Mesothelial cell of epicardium (in vitro differentiated cells): ENCODE measurements around the gene IGFL4. TPM values are rescaled to one million over a fixed set of nuclear protein-coding genes. Genes with fewer than 3 reads are reported as not detected.
A peak's percentile ranks its signal among the peaks of the same experiment; 100 is the strongest.

Source experiments
- DNase-seq, 2 experiments: peaks; one replicate each; pipeline ENCODE4 v3.0.0; 2021; ENCODE audit warnings: low spot score in 2 of 2; ENCODE audit not compliant: unreplicated experiment in 2 of 2
- H3K27ac Mint-ChIP-seq: 2 replicates; pipeline ENCODE4 v1.8.0; 2021; ENCODE audit warnings: mixed read lengths
- H3K27me3 Mint-ChIP-seq: 2 replicates; pipeline ENCODE4 v1.8.0; 2021; ENCODE audit warnings: low read depth, mixed read lengths
- H3K36me3 Mint-ChIP-seq: 2 replicates; pipeline ENCODE4 v1.8.0; 2021; ENCODE audit warnings: mixed read lengths
- H3K4me1 Mint-ChIP-seq: 2 replicates; pipeline ENCODE4 v1.8.0; 2021; ENCODE audit warnings: mixed read lengths
- H3K4me3 Mint-ChIP-seq: 2 replicates; pipeline ENCODE4 v1.8.0; 2021; ENCODE audit warnings: mild to moderate bottlenecking, moderate library complexity, mixed read lengths
- H3K9me3 Mint-ChIP-seq: 2 replicates; pipeline ENCODE4 v1.8.0; 2021; ENCODE audit warnings: mixed read lengths
- CTCF ChIP-seq: fragments of 200-600 bp; sonication (generic); IDR thresholded peaks from one replicate; pipeline ENCODE4 v1.5.0; 2021; ENCODE audit warnings: antibody characterized with exemption; ENCODE audit not compliant: unreplicated experiment
- total RNA-seq: library from RNA; stranded (reverse); gene quantifications from 3 replicates; pipeline ENCODE4 v1.2.1, GENCODE V29; 2021

The IGFL4 gene
- total RNA-seq, 1 donor from 2014 or later, result 2.4 TPM

DNA sequence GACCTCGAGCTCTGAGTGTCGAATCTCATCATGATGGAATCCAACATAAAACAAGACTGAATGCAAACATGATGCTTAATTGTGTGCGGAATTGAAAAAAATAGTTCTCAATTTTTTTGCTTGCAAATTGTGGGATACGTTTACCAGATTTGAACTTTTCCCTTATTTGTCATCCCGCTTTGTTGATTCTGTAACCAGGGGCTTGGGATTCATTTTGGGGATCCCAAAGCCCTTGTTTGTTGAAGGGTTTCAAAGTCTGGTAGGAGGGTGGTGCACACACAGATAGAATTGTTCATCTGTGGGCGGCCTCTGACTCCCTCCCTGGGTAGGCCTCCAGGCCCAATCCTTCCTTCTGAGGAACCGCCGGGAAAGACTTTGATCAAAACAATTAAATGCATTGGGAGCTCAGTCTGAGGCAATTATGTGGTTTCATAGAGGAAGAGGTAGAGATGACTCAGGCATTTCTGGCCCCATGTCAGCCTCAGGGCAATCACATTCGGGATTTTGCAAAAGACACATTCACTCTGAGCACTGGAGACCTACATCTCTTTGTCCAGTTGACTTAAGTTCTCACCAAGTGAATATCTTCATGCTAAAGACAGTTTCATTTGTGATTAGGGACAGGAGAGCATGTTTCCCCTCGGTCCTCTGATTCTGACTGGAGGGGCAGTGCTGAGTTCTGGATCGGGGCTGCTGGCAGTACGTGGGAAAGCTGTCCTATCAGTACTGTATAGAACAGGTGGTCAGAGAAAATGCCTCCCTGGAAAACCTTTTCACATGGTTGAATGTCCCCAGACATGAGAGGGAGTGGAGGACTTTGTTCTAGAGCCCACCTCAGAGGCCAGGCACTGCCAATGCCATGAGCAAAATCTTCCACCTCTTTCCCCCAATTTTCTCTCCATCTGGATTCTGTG is 27.8 kb upstream of the IGFL4 start:
- no peak overlapping the region for H3K4me3 Mint-ChIP-seq
- H3K36me3 Mint-ChIP-seq, result no peaks in the 10 kb centered on the region
- H3K4me1 Mint-ChIP-seq, result peaks cover 26% of the 10 kb centered on the region
- H3K9me3 Mint-ChIP-seq, result peaks cover 3% of the 10 kb centered on the region
- H3K27me3 Mint-ChIP-seq, result peaks cover 31% of the 10 kb centered on the region
- no peak for TF ChIP-seq CTCF
- peak overlapping the region; percentile 77 for H3K27ac Mint-ChIP-seq
- no peak for DNase-seq

GRCh38 chr19:46067691-46068090 is 26.9 kb upstream of the IGFL4 start:
- Mint-ChIP-seq H3K36me3 (no peaks in the 10 kb centered on the region), H3K4me3 (no peak overlapping the region), H3K4me1 (peaks cover 26% of the 10 kb centered on the region), H3K27ac (no peak overlapping the region), H3K27me3 (peaks cover 30% of the 10 kb centered on the region), H3K9me3 (peaks cover 4% of the 10 kb centered on the region)
- no peak for TF ChIP-seq CTCF
- no peak for DNase-seq

GRCh38 chr19:46066471-46066870 is 25.7 kb upstream of the IGFL4 start:
- peaks cover 26% of the 10 kb centered on the region for H3K4me1 Mint-ChIP-seq
- H3K4me3 Mint-ChIP-seq, result no peak overlapping the region
- H3K36me3 Mint-ChIP-seq, result no peaks in the 10 kb centered on the region
- DNase-seq, result no peak
- H3K27me3 Mint-ChIP-seq, result peaks cover 24% of the 10 kb centered on the region
- H3K9me3 Mint-ChIP-seq, result peaks cover 15% of the 10 kb centered on the region
- no peak overlapping the region for H3K27ac Mint-ChIP-seq
- no peak for TF ChIP-seq CTCF

DNA sequence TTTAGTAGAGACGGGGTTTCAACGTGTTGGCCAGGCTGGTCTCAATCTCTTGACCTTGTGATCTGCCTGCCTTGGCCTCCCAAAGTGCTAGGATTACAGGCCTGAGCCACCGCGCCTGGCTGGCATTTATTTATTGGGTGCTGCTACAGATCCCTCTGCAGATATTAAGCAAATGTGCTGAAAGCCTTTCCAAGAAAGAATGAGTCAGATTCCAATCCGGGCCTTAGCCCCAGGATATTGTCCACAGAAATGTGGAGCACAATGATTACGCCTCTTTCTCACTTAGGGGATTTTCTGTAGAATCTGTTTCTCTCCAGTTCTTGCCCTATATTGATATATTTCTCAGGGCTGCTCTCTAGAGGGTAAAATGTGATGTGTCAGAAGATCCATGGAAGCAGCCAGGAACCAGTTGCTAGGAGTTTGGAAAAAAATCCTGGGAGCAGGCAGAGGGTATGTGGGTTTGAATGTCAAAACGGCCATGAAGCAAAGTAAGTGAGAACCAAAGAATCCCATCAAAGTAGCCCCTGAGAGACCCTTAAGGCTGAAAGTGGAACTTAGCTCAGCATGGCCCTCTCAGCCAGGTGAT is 24.8 kb upstream of the IGFL4 start:
- DNase-seq, result no peak
- Mint-ChIP-seq H3K27me3 (peaks cover 18% of the 10 kb centered on the region), H3K4me1 (peaks cover 23% of the 10 kb centered on the region), H3K4me3 (no peak overlapping the region), H3K27ac (no peak overlapping the region), H3K36me3 (peaks cover 3% of the 10 kb centered on the region), H3K9me3 (peaks cover 22% of the 10 kb centered on the region)
- TF ChIP-seq CTCF, result no peak

DNA sequence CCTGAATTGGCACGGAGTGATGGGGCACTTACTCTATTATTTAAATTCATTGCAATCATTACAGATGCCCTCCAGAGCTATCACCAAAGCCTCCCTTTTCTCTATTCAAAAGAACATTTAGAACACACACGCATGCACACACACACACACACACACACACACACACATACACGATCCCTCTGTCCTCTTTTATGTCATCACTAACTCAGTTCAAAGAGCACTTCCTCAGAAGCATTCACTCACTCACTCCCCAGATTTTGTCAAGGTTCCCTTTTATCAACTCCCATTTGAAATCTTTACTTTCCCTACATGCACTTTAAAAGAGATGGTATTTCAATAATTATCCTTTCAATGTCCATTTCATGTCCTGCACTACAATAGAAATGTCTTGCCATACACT is 22.4 kb upstream of the IGFL4 start:
- Mint-ChIP-seq H3K4me1 (peaks cover 3% of the 10 kb centered on the region), H3K9me3 (peaks cover 35% of the 10 kb centered on the region), H3K27me3 (peaks cover 18% of the 10 kb centered on the region), H3K4me3 (no peak overlapping the region), H3K27ac (no peak overlapping the region), H3K36me3 (peaks cover 12% of the 10 kb centered on the region)
- DNase-seq, result no peak
- TF ChIP-seq CTCF, result no peak
